HL-60 (cell line): ENCODE measurements around the gene GPRC5B.

Source experiments
- GABPA ChIP-seq: IDR thresholded peaks from 2 replicates; pipeline ENCODE4 v1.6.1; 2012; ENCODE audit warnings: low read depth
- POLR2AphosphoS5 ChIP-seq: IDR thresholded peaks from 2 replicates; pipeline ENCODE4 v1.6.1; 2012; ENCODE audit warnings: low read depth
- TF ChIP-seq, protein P1 (sequence below): IDR thresholded peaks from one replicate; pipeline ENCODE4 v1.5.1; 2011; ENCODE audit warnings: low read length, control low read depth, inconsistent platforms; ENCODE audit not compliant: insufficient read depth

- TF ChIP-seq, protein P1, sequence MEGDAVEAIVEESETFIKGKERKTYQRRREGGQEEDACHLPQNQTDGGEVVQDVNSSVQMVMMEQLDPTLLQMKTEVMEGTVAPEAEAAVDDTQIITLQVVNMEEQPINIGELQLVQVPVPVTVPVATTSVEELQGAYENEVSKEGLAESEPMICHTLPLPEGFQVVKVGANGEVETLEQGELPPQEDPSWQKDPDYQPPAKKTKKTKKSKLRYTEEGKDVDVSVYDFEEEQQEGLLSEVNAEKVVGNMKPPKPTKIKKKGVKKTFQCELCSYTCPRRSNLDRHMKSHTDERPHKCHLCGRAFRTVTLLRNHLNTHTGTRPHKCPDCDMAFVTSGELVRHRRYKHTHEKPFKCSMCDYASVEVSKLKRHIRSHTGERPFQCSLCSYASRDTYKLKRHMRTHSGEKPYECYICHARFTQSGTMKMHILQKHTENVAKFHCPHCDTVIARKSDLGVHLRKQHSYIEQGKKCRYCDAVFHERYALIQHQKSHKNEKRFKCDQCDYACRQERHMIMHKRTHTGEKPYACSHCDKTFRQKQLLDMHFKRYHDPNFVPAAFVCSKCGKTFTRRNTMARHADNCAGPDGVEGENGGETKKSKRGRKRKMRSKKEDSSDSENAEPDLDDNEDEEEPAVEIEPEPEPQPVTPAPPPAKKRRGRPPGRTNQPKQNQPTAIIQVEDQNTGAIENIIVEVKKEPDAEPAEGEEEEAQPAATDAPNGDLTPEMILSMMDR = no peak
- no peak for TF ChIP-seq GABPA
- no peak for TF ChIP-seq POLR2AphosphoS5
These were observed 26.2 kb downstream of the GPRC5B start for GRCh38 chr16:19858340-19859018.
